ENCODE results near the gene GASK1A.

GASK1A gene

DNA sequence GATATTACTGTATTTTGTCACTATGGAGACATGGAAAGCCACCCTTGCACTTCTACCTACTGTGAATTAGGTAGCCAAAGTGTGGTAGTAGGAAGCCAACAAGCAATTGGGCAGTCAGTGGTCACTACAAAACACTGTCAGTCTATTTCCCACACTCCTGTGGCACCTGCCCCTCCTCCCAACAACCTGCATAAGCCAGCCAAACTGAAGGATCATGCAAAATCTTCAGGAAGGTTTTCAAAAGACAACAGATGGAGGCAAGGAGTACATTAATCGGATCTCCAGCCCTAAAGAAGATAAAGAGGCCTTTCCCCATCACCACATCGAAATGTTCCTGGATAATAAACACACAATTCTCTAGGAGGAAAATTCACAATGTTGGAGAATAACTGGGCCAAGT, 114.9 kb downstream of the GASK1A start:
- no peak for DNase-seq

DNA sequence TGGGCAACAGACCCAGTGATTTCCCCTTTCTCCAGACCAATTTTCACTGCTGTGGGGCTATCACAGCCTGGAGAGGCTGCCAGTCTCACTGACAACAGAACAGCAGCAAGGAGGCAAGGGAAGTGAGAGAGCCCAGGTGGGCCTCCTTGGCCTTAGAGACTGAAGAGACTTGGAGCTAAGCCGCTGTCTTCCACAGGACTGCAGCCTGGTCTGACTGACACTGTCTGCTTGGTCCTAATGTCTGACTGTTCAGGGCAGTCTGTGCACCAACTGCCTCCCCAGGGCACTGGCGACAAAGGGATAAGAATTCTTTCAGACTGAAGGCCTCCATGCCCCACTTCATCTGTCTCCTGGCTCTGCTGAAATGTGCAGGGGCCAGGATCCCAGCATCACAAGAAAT, 115.3 kb downstream of the GASK1A start:
- DNase-seq = no peak

DNA sequence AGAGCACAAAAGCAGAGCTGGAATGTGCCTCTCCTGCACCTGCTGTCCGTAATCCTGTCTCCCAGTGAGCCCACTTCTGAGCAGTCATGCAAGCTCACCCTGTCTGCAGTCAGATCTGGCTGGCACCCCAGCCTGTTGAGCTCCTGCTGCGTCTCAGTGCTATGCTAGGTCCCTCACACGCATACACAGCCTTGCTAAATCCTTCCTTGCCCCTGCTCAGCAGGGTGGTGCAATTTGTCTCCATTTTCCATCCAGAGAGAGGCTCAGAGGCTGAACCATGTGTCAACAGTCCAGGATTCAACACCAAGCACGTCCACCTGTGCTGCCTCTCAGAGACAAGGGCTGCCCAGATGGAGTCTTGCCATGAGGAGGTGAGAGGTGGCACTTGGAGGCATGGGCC, 115.7 kb downstream of the GASK1A start:
- no peak for DNase-seq

DNA sequence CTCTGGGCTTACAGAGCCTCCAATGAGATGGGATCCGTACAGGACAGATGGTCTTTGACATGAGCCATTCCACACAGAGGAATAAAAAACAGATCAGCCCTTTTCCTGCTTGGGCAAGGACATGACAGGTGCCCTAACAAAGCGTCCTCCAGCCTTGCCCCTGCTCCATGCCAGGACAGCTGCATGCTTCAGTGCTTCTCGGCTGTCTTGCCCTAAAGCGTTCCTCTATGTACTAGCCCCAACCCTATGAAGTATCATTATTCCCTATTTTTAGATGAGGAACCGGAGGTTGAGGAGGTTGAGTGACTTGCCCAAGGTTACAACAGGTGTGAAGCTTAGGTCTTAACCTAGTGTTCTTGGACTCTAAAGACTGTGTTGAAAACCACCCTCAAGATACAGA, 116.3 kb downstream of the GASK1A start:
- DNase-seq = peak; percentile 39

DNA sequence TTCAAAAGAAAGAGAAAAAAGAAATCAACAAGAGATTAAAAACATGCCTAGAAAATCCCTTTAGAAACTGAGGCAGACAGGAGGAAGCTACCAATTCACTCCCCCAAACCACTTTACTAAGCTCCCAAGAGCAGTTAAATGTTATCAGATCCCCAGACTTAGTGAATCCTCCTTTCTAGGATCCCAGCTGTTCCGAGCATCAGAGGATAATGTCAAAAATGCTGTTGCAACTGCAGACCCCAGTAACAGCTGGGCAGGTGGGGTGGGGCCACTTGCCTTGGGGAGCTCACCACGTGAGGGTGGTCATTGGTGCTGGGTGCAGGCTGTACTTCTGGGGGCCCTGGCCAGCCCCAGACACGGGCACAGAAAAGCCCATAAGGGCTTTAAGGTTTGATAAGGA, 117.7 kb downstream of the GASK1A start:
- DNase-seq = no peak

DNA sequence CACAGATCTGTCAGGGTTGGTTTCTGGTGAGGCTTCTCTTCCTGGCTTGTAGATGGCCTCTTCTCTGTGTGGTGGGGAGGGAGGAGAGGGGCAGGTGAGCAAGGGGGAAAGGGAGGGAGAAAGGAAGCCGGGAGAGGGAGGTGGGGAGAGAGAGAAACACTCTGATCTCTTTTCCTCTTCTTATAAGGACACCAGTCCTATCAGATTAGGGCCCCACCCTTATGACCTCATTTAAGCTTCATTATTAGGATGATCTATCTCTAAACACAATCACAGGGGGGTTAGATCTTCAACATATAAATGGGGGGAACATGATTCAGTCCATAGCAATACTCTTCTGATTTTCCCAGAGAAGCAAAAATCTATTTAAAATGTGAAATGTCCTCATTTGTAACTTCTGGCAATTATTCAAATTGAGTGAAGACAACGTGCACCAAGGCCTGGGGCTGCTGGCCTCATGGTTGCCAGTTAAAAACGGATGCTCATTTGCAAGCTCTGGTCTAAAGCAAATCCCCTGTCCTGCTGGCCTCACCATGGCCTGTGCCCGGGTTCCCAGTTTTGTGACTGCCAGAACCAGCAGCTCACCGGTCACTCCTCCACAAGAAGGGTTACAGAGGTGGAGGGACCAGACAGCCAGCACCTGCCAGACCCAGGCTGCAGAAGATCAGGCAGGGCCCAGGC, 118.4 kb downstream of the GASK1A start:
- no peak for DNase-seq

- no peak for DNase-seq
Measured at GRCh38 chr3:43098761-43099160, 119.7 kb downstream of the GASK1A start.

GRCh38 chr3:43102773-43103480, 123.8 kb downstream of the GASK1A start:
- DNase-seq = no peak

DNA sequence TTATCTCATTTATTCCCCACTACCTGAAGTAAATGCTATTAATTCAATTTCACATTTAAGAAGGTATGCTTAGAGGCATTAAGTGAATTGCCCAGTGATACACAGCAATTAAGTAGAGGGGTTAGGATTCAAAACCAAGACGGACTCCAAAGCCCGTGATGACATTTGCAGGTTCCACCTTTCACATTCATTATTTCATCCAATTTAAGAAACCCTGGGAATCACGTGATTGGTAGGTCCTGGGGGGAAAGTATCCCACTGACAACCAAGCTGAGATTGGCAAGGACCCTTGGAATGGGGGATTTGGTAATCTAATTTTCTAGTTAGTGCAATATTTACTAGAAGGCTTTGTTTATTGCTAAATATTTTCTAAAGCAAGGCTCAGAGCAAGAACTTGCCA, 124.9 kb downstream of the GASK1A start:
- no peak for DNase-seq

- DNase-seq = no peak
Measured at GRCh38 chr3:43104660-43105595, 125.8 kb downstream of the GASK1A start.

DNA sequence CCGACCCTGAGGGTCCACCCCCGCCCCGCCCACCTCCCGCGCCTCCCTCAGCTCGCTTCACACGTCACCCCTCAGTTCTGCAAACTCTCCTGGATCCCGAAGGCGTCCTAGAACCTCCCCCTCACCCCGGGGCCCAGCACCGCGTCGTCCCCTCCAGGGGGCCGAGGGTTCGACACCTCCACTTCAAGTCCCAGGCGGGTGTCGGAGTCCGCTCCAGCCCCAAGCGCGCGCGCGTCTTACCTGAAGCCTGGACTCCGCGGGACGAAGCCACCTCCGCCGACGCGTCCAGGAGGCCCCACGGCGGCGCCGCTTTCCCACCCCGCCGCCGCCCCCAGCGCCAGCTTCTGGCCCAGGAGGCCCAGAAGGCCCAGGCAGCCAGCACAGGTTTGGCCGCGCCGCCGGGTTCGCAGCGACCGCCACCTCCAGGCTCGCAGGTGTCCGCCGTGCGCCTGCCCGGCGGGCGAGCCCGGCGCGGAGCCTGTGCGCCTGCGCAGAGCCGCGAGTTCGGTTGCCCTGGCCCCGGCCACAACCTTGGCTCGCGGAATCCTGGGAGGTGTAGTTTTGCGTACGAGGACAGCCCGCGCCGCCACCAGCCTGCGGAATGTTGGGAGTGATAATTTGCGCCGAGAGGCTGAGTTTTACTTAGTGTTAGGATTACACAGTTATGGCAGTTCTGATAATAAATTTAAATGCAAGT, 126.6 kb downstream of the GASK1A start, which contains the start of gene POMGNT2:
Gene POMGNT2, minus strand, starts transcription at position 484 of the 697 bp plus-strand sequence. CDS start 24,648 bp downstream, outside the sequence.
- DNase-seq = peak; percentile 93

DNA sequence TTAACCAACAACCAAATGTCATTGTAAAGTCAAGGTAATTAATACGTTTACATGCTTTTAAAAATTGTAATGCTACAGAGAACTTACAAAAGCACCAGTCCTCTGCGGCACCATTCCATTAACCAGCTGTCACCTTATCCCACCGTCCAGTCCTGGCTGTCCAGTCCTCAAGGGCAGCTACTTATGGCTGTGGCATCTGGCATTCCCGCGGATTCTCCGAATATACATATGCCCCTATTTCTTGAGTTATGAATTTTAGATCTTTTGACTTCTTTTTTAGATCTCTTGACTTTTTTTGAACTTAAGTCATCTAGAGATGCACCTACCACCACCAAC, 127.2 kb downstream of the GASK1A start:
- DNase-seq = no peak
